Nephron progenitor cell (in vitro differentiated cells): ENCODE data around the gene PXN.
"Not testable (repeated sequence)": the region's sequence is repeated elsewhere in the genome, so short reads cannot be mapped to it uniquely, and the experiment has no call there.

Experiments
- DNase-seq: peaks from one replicate; pipeline ENCODE4 v3.0.0; 2021
- H3K27ac Mint-ChIP-seq: 2 replicates; pipeline ENCODE4 v1.8.0; 2021; ENCODE audit warnings: mild to moderate bottlenecking, moderate library complexity, mixed read lengths
- H3K27me3 Mint-ChIP-seq: 2 replicates; pipeline ENCODE4 v1.8.0; 2021; ENCODE audit warnings: mild to moderate bottlenecking, low read depth, mixed read lengths; ENCODE audit not compliant: poor library complexity
- H3K36me3 Mint-ChIP-seq: 2 replicates; pipeline ENCODE4 v1.8.0; 2021; ENCODE audit warnings: low read depth, mixed read lengths
- H3K4me1 Mint-ChIP-seq: 2 replicates; pipeline ENCODE4 v1.8.0; 2021; ENCODE audit warnings: mixed read lengths
- H3K4me3 Mint-ChIP-seq: 2 replicates; pipeline ENCODE4 v1.8.0; 2021; ENCODE audit warnings: mild to moderate bottlenecking, moderate library complexity, mixed read lengths
- H3K9me3 Mint-ChIP-seq: 2 replicates; pipeline ENCODE4 v1.8.0; 2021; ENCODE audit warnings: mild to moderate bottlenecking, moderate library complexity, mixed read lengths
- CTCF ChIP-seq: fragments of 200-600 bp; sonication (generic); IDR thresholded peaks from 2 replicates; pipeline ENCODE4 v1.5.0; 2021; ENCODE audit warnings: antibody characterized with exemption

Gene PXN

GRCh38 chr12:120215357-120215735 is 50.2 kb downstream of the PXN start:
- Mint-ChIP-seq H3K27me3 (no peaks in the 10 kb centered on the region), H3K4me1 (peaks cover 21% of the 10 kb centered on the region), H3K4me3 (no peak overlapping the region), H3K27ac (peak overlapping the region; percentile 90), H3K36me3 (peaks cover 30% of the 10 kb centered on the region), H3K9me3 (no peaks in the 10 kb centered on the region)
- TF ChIP-seq CTCF, result no peak
- no peak for DNase-seq

GRCh38 chr12:120214626-120215356 is 50.7 kb downstream of the PXN start:
- no peak overlapping the region for H3K4me3 Mint-ChIP-seq
- peak overlapping the region; percentile 69 for H3K27ac Mint-ChIP-seq
- H3K9me3 Mint-ChIP-seq, result no peaks in the 10 kb centered on the region

GRCh38 chr12:120213758-120214157 is 51.8 kb downstream of the PXN start:
- H3K9me3 Mint-ChIP-seq, result no peaks in the 10 kb centered on the region
- H3K4me3 Mint-ChIP-seq, result no peak overlapping the region
- no peak for TF ChIP-seq CTCF
- DNase-seq, result no peak
- no peak overlapping the region for H3K27ac Mint-ChIP-seq
- peaks cover 32% of the 10 kb centered on the region for H3K36me3 Mint-ChIP-seq
- H3K27me3 Mint-ChIP-seq, result no peaks in the 10 kb centered on the region
- H3K4me1 Mint-ChIP-seq, result peaks cover 12% of the 10 kb centered on the region

More at GRCh38 chr12:120214626-120215356, 50.7 kb downstream of the PXN start:
- no peak for TF ChIP-seq CTCF
- DNase-seq, result no peak
- Mint-ChIP-seq H3K36me3 (peaks cover 32% of the 10 kb centered on the region), H3K27me3 (no peaks in the 10 kb centered on the region), H3K4me1 (peaks cover 15% of the 10 kb centered on the region)

- peaks cover 32% of the 10 kb centered on the region for H3K36me3 Mint-ChIP-seq
- H3K4me3 Mint-ChIP-seq, H3K27ac Mint-ChIP-seq, H3K27me3 Mint-ChIP-seq, DNase-seq, H3K9me3 Mint-ChIP-seq: not testable (repeated sequence)
- peaks cover 12% of the 10 kb centered on the region for H3K4me1 Mint-ChIP-seq
Measured at GRCh38 chr12:120213182-120213581, 52.3 kb downstream of the PXN start.

GRCh38 chr12:120212301-120212700 is 53.2 kb downstream of the PXN start:
- H3K4me3 Mint-ChIP-seq, result no peak overlapping the region
- H3K27me3 Mint-ChIP-seq, result no peaks in the 10 kb centered on the region
- H3K4me1 Mint-ChIP-seq, result peaks cover 12% of the 10 kb centered on the region
- no peaks in the 10 kb centered on the region for H3K9me3 Mint-ChIP-seq
- H3K36me3 Mint-ChIP-seq, result peaks cover 39% of the 10 kb centered on the region
- no peak for TF ChIP-seq CTCF
- H3K27ac Mint-ChIP-seq, result no peak overlapping the region
- DNase-seq, result no peak

- H3K4me3 Mint-ChIP-seq, result no peak overlapping the region
- no peak for DNase-seq
- peaks cover 41% of the 10 kb centered on the region for H3K36me3 Mint-ChIP-seq
- TF ChIP-seq CTCF, result no peak
- no peak overlapping the region for H3K27ac Mint-ChIP-seq
- H3K9me3 Mint-ChIP-seq, result no peaks in the 10 kb centered on the region
- no peaks in the 10 kb centered on the region for H3K27me3 Mint-ChIP-seq
- peaks cover 12% of the 10 kb centered on the region for H3K4me1 Mint-ChIP-seq
Measured at GRCh38 chr12:120211904-120212283, 53.6 kb downstream of the PXN start.
